OCI-LY1 (cell line): ENCODE results near the gene MGAT4C.

Experiments
- CTCF ChIP-seq: fragments of 200-600 bp; sonication (generic), shearing (Covaris generic); IDR thresholded peaks from 2 replicates; pipeline ENCODE4 v1.5.1; 2017; ENCODE audit warnings: mild to moderate bottlenecking, antibody characterized with exemption, low read length, moderate library complexity, mixed read lengths
- EZH2 ChIP-seq: fragments of 200-600 bp; sonication (generic), shearing (Covaris generic); IDR thresholded peaks from 2 replicates; pipeline ENCODE4 v1.8.0; 2017; ENCODE audit warnings: borderline replicate concordance, mixed run types, mild to moderate bottlenecking, antibody characterized with exemption, low read length, moderate library complexity, mixed read lengths

GRCh38 chr12:86241600-86241999 is 14.6 kb downstream of the MGAT4C start:
- no peak for TF ChIP-seq EZH2
- no peak for TF ChIP-seq CTCF
